Breast epithelium (tissue), 4 donors: Measurements from ENCODE around the gene HEATR3. TPM values are rescaled to one million over a fixed set of nuclear protein-coding genes. Genes with fewer than 3 reads are reported as not detected.
A peak's percentile ranks its signal among the peaks of the same experiment; 100 is the strongest.

Experiments
- DNase-seq, 2 donors: peaks; one replicate each; pipeline ENCODE4 v3.0.0-alpha.2; 2019; ENCODE audit warnings: low spot score in 2 of 2
- H3K27ac ChIP-seq, 2 donors: fragments of 200-600 bp; sonication (generic) in 1 of 2; one replicate each; pipeline ENCODE4 v1.5.1; 2016 to 2019; ENCODE audit warnings: mild to moderate bottlenecking in 1 of 2
- H3K27me3 ChIP-seq, 2 donors: fragments of 200-600 bp; sonication (generic) in 1 of 2; one replicate each; pipeline versions ENCODE4 v1.5.1 to v1.6.0; 2017 to 2019; ENCODE audit warnings: control low read depth in 1 of 2, mild to moderate bottlenecking in 1 of 2
- H3K36me3 ChIP-seq: fragments of 200-600 bp; one replicate; pipeline ENCODE4 v1.5.1; 2019
- H3K4me1 ChIP-seq, 2 donors: fragments of 200-600 bp; sonication (generic); one replicate each; pipeline ENCODE4 v1.5.1; 2016 to 2019; ENCODE audit warnings: control low read depth in 1 of 2
- H3K4me3 ChIP-seq, 3 donors: fragments of 200-600 bp; sonication (generic); 1 replicate in 2 of 3; 2 replicates in 1 of 3; pipeline ENCODE4 v1.5.1; 2016 to 2019; ENCODE audit warnings: mild to moderate bottlenecking in 3 of 3, moderate library complexity in 2 of 3
- H3K9me3 ChIP-seq, 2 donors: fragments of 200-600 bp; sonication (generic) in 1 of 2; one replicate each; pipeline ENCODE4 v1.5.1; 2016 to 2019; ENCODE audit warnings: control low read depth in 1 of 2
- CTCF ChIP-seq, 3 donors: fragments of 450-650 bp; IDR thresholded peaks; one replicate each; pipeline ENCODE4 v1.5.1; 2016 to 2017; ENCODE audit warnings: antibody characterized with exemption in 3 of 3, mild to moderate bottlenecking in 3 of 3, moderate library complexity in 3 of 3
- POLR2A ChIP-seq: fragments of 450-650 bp; IDR thresholded peaks from one replicate; pipeline ENCODE4 v1.6.1; 2016; ENCODE audit warnings: antibody characterized with exemption, mild to moderate bottlenecking, moderate library complexity
- POLR2AphosphoS5 ChIP-seq, 3 donors: sonication (generic); formaldehyde crosslinking; IDR thresholded peaks; one replicate each; pipeline ENCODE4 v1.6.1; 2017; ENCODE audit warnings: antibody characterized with exemption in 3 of 3
- intact Hi-C: fragments of 100-400 bp; cut with DNase I; formaldehyde crosslinking; loops from one replicate; pipeline ENCODE4 v1.15.1; 2023; ENCODE audit warnings: low total_unique reads
- total RNA-seq, 3 donors: library from RNA; depleted of rRNA; stranded (reverse); fragments of >200 nt; gene quantifications; one replicate each; pipeline ENCODE4 v1.1.0, GENCODE V29; 2016

HEATR3 gene
- total RNA-seq, 3 donors from 2014 or later, result 16.6 to 31.1 (median 18.4) TPM

- no peak overlapping the region for H3K27ac ChIP-seq
- no peak for DNase-seq
- no peak overlapping the region for H3K4me3 ChIP-seq
- intact Hi-C loops, result no loop called here
- no peaks in the 10 kb centered on the region for H3K9me3 ChIP-seq
- TF ChIP-seq POLR2AphosphoS5 (IDR thresholded peaks at IDR 0.05), result no peak
- TF ChIP-seq CTCF (IDR thresholded peaks at IDR 0.05), result no peak
- TF ChIP-seq POLR2A, result no peak
- peaks cover 7% of the 10 kb centered on the region for H3K36me3 ChIP-seq
- no peaks in the 10 kb centered on the region for H3K27me3 ChIP-seq
- no peaks in the 10 kb centered on the region for H3K4me1 ChIP-seq
Observed at GRCh38 chr16:50083996-50084395, 18.2 kb downstream of the HEATR3 start.

- Histone ChIP-seq H3K27ac (no peak overlapping the region), H3K4me3 (no peak overlapping the region), H3K27me3 (no peaks in the 10 kb centered on the region), H3K4me1 (no peaks in the 10 kb centered on the region), H3K9me3 (no peaks in the 10 kb centered on the region), H3K36me3 (peaks cover 6% of the 10 kb centered on the region)
- DNase-seq, result no peak
- TF ChIP-seq CTCF (IDR thresholded peaks at IDR 0.05) (no peak), POLR2A (no peak), POLR2AphosphoS5 (IDR thresholded peaks at IDR 0.05) (no peak)
- intact Hi-C loops, result no loop called here
Observed at GRCh38 chr16:50086176-50086575, 20.4 kb downstream of the HEATR3 start.

GRCh38 chr16:50088302-50088701 is 22.5 kb downstream of the HEATR3 start:
- no peak for DNase-seq
- H3K4me1 ChIP-seq, result no peaks in the 10 kb centered on the region
- intact Hi-C loops, result no loop called here
- TF ChIP-seq POLR2AphosphoS5 (IDR thresholded peaks at IDR 0.05) (no peak), POLR2A (no peak), CTCF (IDR thresholded peaks at IDR 0.05) (no peak)
- no peaks in the 10 kb centered on the region for H3K9me3 ChIP-seq
- H3K27ac ChIP-seq, result no peak overlapping the region
- no peaks in the 10 kb centered on the region for H3K27me3 ChIP-seq
- peaks cover 6% of the 10 kb centered on the region for H3K36me3 ChIP-seq
- H3K4me3 ChIP-seq, result no peak overlapping the region

- no peaks in the 10 kb centered on the region for H3K9me3 ChIP-seq
- DNase-seq, result no peak
- no peak overlapping the region for H3K4me3 ChIP-seq
- H3K4me1 ChIP-seq, result no peaks in the 10 kb centered on the region
- no peaks in the 10 kb centered on the region for H3K36me3 ChIP-seq
- H3K27me3 ChIP-seq, result no peaks in the 10 kb centered on the region
- no peak for TF ChIP-seq CTCF (IDR thresholded peaks at IDR 0.05)
- TF ChIP-seq POLR2AphosphoS5 (IDR thresholded peaks at IDR 0.05), result no peak
- TF ChIP-seq POLR2A, result no peak
- peak overlapping the region; percentile 52 to 73 for H3K27ac ChIP-seq
- intact Hi-C loops, result no loop called here
Observed at GRCh38 chr16:50092891-50093290, 27.1 kb downstream of the HEATR3 start.

GRCh38 chr16:50093607-50094539 is 28.1 kb downstream of the HEATR3 start:
- Histone ChIP-seq H3K9me3 (no peaks in the 10 kb centered on the region), H3K4me1 (no peaks in the 10 kb centered on the region), H3K27ac (peak overlapping the region; percentile 52 to 73), H3K27me3 (no peaks in the 10 kb centered on the region), H3K36me3 (no peaks in the 10 kb centered on the region), H3K4me3 (no peak overlapping the region)
- intact Hi-C loops, result no loop called here
- TF ChIP-seq POLR2AphosphoS5 (IDR thresholded peaks at IDR 0.05), result peak in 2 of 3 donors; percentile 25 to 53
- TF ChIP-seq CTCF (IDR thresholded peaks at IDR 0.05), result no peak
- no peak for TF ChIP-seq POLR2A
- peak in 1 of 2 donors; percentile 48 for DNase-seq
